OCI-M2 (cell line): ENCODE data around the gene PDE3A.

Experiments
- DNase-seq: peaks from one replicate; lab custom pipeline; 2025; ENCODE audit not compliant: unreplicated experiment; lab: John Stamatoyannopoulos, UW

The PDE3A gene

GRCh38 chr12:20490213-20490612 is 121.9 kb downstream of the PDE3A start:
- DNase-seq = no peak

GRCh38 chr12:20491290-20491689 is 123.0 kb downstream of the PDE3A start:
- no peak for DNase-seq

- DNase-seq = no peak
Measured at GRCh38 chr12:20492251-20492760, 124.0 kb downstream of the PDE3A start.

GRCh38 chr12:20493934-20494333 is 125.6 kb downstream of the PDE3A start:
- no peak for DNase-seq

GRCh38 chr12:20494851-20495250 is 126.5 kb downstream of the PDE3A start:
- no peak for DNase-seq

- DNase-seq = no peak
Measured at GRCh38 chr12:20495997-20496396, 127.7 kb downstream of the PDE3A start.

GRCh38 chr12:20497707-20498106 is 129.4 kb downstream of the PDE3A start:
- DNase-seq = no peak

- no peak for DNase-seq
Measured at GRCh38 chr12:20501958-20502357, 133.6 kb downstream of the PDE3A start.

- no peak for DNase-seq
Measured at GRCh38 chr12:20503858-20504257, 135.5 kb downstream of the PDE3A start.

- DNase-seq = no peak
Measured at GRCh38 chr12:20505056-20505455, 136.7 kb downstream of the PDE3A start.

- no peak for DNase-seq
Measured at GRCh38 chr12:20507056-20507455, 138.7 kb downstream of the PDE3A start.

GRCh38 chr12:20507711-20508110 is 139.4 kb downstream of the PDE3A start:
- DNase-seq = no peak

GRCh38 chr12:20508359-20508758 is 140.0 kb downstream of the PDE3A start:
- no peak for DNase-seq

- no peak for DNase-seq
Measured at GRCh38 chr12:20508962-20509361, 140.6 kb downstream of the PDE3A start.

GRCh38 chr12:20510811-20511210 is 142.5 kb downstream of the PDE3A start:
- DNase-seq = no peak

- DNase-seq = no peak
Measured at GRCh38 chr12:20513189-20513588, 144.9 kb downstream of the PDE3A start.

- DNase-seq = no peak
Measured at GRCh38 chr12:20514598-20514997, 146.3 kb downstream of the PDE3A start.

- DNase-seq = no peak
Measured at GRCh38 chr12:20520532-20520931, 152.2 kb downstream of the PDE3A start.

- no peak for DNase-seq
Measured at GRCh38 chr12:20523658-20524057, 155.3 kb downstream of the PDE3A start.

GRCh38 chr12:20524113-20524512 is 155.8 kb downstream of the PDE3A start:
- DNase-seq = no peak

- no peak for DNase-seq
Measured at GRCh38 chr12:20525064-20525610, 156.8 kb downstream of the PDE3A start.

GRCh38 chr12:20527417-20528163 is 159.3 kb downstream of the PDE3A start:
- DNase-seq = no peak

GRCh38 chr12:20528208-20528607 is 159.9 kb downstream of the PDE3A start:
- no peak for DNase-seq
